AG09309 (cell line): ENCODE results near the gene TRPC4.
A peak's percentile ranks its signal among the peaks of the same experiment; 100 is the strongest.

Experiments used
- DNase-seq: peaks from one replicate; pipeline ENCODE4 v3.0.0-alpha.2; 2010; ENCODE audit warnings: low read depth
- H3K4me3 ChIP-seq: 2 replicates; pipeline ENCODE4 v1.5.1; 2011; ENCODE audit warnings: mild to moderate bottlenecking, low read depth, low read length, moderate library complexity; ENCODE audit not compliant: control insufficient read depth
- TF ChIP-seq, protein P1 (sequence below): IDR thresholded peaks from 2 replicates; pipeline ENCODE4 v1.5.1; 2011; ENCODE audit warnings: mild to moderate bottlenecking, low read depth, low read length, inconsistent platforms; ENCODE audit not compliant: insufficient read depth, control insufficient read depth; ENCODE audit errors: missing control alignments

The TRPC4 gene

DNA sequence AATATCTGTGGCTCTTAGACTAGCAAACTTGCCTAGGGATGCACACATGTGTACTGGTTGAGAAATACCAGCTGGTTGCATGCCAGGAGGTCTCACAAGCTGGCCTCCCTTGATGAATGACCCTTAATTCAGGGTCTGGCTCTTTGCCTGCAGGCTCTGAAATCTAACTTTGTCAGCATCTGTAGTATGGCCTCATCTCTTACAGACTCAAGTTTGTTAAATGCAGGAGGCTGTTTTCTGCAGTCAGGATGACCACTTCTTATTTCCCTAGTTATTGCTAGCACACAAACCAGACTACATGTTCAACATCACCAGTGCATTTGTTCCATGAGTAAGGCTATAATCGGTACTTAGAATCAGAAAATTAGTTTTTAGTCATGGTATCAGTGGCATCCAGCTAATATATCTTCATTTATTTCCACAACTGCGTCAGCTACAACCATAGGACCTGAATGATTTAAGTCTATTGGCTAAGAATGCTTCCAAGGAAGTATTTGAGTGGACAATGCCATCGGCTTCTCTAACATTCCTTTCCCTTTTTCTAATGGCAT, 247.7 kb downstream of the TRPC4 start:
- TF ChIP-seq, protein P1, sequence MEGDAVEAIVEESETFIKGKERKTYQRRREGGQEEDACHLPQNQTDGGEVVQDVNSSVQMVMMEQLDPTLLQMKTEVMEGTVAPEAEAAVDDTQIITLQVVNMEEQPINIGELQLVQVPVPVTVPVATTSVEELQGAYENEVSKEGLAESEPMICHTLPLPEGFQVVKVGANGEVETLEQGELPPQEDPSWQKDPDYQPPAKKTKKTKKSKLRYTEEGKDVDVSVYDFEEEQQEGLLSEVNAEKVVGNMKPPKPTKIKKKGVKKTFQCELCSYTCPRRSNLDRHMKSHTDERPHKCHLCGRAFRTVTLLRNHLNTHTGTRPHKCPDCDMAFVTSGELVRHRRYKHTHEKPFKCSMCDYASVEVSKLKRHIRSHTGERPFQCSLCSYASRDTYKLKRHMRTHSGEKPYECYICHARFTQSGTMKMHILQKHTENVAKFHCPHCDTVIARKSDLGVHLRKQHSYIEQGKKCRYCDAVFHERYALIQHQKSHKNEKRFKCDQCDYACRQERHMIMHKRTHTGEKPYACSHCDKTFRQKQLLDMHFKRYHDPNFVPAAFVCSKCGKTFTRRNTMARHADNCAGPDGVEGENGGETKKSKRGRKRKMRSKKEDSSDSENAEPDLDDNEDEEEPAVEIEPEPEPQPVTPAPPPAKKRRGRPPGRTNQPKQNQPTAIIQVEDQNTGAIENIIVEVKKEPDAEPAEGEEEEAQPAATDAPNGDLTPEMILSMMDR = no peak
- no peak overlapping the region for H3K4me3 ChIP-seq
- peak; percentile 78 for DNase-seq

DNA sequence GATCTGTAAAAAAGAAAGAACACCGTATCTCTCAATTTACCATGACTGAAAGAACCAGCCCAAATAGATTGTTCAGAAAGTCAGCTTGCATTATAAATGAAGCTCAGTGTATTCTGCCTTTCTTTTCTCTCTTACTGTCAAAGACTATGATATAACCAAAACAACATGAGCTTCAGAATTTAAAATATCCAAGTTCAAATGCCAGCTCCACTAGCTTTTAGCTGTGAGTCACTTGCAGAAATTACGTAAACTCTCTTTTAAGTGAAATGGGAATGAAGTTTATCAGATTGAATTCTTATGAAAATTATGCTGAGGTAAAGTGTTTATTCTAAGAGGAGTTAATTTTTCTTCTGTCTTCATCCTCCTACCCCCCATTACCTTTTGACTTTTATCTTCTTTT, 251.0 kb downstream of the TRPC4 start:
- TF ChIP-seq, protein P1 = no peak
- no peak overlapping the region for H3K4me3 ChIP-seq
- peak; percentile 67 for DNase-seq

DNA sequence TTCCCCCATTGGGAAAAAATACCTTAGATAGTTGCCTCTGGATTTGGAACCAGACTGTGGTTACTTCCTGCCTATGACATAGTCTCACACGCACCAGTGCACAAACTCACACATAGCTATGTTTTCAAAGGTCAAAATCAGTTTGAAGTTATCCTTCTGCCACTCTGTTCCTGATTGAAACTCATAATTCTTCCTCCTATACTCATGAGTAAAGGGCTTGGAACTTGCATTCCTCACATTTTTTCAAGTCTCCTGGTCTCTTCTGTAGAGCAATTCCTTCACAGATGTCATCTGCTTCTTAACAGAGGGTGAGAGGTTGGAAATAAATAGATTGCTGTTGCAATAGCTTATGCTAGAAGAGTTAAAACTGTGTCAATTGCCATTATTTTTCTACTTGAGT, 252.4 kb downstream of the TRPC4 start:
- peak; percentile 79 for DNase-seq
- TF ChIP-seq, protein P1 = no peak
- H3K4me3 ChIP-seq = no peak overlapping the region

DNA sequence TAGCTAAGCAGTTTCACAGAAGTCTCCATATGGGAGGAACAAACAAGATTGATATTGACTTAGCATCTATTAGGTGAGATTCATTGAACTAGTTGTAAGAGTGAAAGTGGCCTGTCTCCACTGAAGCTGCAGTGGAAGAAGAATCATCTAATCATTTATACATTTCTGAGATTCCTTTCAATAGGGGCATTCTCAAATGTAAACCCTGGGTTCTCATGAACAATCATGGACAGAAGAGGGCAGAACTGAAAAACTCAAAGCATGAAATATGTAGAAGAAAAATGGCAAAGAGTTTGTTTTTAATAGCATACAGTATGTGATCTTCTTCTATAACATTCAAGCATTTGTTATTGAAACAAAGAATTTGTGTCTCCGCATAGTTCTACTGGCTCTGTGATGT, 253.4 kb downstream of the TRPC4 start:
- no peak for DNase-seq
- H3K4me3 ChIP-seq = no peak overlapping the region
- TF ChIP-seq, protein P1 = no peak

DNA sequence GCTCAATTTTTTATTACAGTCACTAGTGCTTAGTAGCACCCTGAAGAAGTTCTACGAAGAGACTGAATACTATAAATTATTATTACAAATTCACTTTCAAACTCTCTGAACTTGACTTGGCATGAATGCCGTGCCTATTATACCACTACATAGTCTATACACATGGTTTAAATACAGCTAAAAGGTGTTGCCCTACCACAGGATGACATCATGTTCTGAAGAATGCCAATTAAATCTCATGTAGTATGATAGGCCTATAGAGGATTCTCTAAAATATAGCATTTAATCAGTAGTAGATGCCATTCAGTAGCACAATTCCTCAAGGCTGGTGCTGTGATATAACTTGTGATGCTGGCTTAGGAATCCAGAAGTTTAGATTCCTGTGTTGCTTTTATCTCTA, 254.3 kb downstream of the TRPC4 start:
- H3K4me3 ChIP-seq = no peak overlapping the region
- TF ChIP-seq, protein P1 = no peak
- DNase-seq = no peak

DNA sequence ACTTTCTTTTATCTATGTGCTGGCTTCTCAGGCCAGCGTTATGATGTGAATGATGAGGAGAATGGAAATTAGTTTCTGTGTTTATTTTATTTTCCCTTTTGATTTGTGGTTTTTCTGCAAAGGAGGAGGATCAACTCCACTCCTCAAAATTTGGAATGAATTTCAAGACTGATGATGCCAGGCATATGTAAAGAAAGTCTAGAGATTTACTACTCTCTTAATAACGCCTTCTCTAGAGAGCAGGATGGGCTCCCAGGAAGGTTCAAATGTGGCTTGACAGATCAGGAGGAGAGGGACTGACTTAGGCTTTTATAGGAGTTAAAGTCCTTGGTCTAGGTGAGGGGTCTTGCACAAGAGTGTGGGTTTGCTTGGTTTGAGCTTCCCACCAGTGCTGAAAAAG, 255.9 kb downstream of the TRPC4 start:
- DNase-seq = no peak
- H3K4me3 ChIP-seq = no peak overlapping the region
- TF ChIP-seq, protein P1 = no peak

DNA sequence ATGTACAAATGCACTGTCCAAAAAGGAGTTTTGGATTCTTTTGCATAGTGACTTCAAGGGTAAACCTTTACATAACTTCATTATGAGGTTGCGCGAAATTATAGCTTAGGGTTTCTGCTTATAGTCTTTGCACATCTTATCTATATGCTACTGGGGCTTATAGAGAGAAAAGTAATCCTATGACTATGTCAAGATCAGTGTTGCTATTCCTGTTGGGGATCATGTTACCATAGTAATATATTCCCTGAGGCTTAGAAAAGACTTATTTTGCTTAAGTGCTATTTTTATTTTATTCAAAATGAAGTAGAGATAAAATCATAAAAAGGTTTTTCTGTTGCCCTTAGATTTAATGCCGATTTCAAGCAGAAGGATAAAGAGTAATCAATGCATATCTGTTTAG, 256.3 kb downstream of the TRPC4 start:
- TF ChIP-seq, protein P1 = no peak
- no peak overlapping the region for H3K4me3 ChIP-seq
- no peak for DNase-seq
